ENCODE results near the gene TMPRSS9.

DNA sequence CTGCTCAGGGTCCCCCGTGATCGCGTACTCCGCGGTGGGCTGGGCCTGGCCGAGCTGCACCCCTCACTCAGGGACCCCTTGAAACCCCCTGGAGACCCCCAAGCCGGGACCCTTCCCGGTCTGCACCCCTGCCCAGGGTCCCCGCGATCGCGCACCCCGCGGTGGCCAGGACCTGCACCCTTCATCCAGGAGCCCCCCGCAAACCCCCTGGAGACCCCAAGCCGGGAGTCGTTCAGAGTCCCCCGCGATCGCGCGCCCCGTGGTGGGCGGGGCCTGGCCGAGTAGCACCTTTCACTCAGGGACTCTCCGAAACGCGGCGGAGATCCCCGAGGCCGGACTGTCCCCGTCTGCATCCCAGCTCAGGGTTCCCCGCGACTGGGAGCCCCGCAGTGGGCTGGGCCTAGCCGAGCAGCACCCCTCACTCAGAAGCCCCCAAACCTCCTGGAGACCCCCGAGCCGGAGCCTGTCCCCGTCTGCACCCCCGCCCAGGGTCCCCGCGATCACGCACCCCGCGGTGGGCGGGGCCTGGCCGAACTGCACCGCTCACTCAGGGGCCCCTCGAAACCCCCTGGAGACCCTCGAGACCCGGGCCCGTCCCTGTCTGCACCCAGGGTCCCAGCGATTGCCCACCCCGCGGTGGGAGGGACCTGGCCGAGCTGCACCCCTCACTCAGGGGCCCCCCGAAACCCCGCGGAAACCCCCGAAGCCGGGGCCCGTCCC lies 95.9 kb downstream of the TMPRSS9 start:
- TF ChIP-seq EZH2 (IDR thresholded peaks at IDR 0.05; ENCODE audit: low read length, unreplicated experiment) (no peak), EZH2phosphoT487 (IDR thresholded peaks at IDR 0.05; ENCODE audit: borderline replicate concordance, low read length) (no peak)
- TF ChIP-seq, protein P1, sequence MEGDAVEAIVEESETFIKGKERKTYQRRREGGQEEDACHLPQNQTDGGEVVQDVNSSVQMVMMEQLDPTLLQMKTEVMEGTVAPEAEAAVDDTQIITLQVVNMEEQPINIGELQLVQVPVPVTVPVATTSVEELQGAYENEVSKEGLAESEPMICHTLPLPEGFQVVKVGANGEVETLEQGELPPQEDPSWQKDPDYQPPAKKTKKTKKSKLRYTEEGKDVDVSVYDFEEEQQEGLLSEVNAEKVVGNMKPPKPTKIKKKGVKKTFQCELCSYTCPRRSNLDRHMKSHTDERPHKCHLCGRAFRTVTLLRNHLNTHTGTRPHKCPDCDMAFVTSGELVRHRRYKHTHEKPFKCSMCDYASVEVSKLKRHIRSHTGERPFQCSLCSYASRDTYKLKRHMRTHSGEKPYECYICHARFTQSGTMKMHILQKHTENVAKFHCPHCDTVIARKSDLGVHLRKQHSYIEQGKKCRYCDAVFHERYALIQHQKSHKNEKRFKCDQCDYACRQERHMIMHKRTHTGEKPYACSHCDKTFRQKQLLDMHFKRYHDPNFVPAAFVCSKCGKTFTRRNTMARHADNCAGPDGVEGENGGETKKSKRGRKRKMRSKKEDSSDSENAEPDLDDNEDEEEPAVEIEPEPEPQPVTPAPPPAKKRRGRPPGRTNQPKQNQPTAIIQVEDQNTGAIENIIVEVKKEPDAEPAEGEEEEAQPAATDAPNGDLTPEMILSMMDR (conservative IDR thresholded peaks at IDR 0.05; ENCODE audit: low read depth, low read length), result no peak

Measured in PC-3 (cell line).